DMS114 treated with DMSO at 0.1 percent for 48 hours (cell line): ENCODE data around the gene POLR2J.
"Not testable (repeated sequence)": the region's sequence is repeated elsewhere in the genome, so short reads cannot be mapped to it uniquely, and the experiment has no call there.

Source experiments
- DNase-seq: peaks from one replicate; lab custom pipeline; 2025; ENCODE audit not compliant: unreplicated experiment; lab: John Stamatoyannopoulos, UW

The POLR2J gene

DNA sequence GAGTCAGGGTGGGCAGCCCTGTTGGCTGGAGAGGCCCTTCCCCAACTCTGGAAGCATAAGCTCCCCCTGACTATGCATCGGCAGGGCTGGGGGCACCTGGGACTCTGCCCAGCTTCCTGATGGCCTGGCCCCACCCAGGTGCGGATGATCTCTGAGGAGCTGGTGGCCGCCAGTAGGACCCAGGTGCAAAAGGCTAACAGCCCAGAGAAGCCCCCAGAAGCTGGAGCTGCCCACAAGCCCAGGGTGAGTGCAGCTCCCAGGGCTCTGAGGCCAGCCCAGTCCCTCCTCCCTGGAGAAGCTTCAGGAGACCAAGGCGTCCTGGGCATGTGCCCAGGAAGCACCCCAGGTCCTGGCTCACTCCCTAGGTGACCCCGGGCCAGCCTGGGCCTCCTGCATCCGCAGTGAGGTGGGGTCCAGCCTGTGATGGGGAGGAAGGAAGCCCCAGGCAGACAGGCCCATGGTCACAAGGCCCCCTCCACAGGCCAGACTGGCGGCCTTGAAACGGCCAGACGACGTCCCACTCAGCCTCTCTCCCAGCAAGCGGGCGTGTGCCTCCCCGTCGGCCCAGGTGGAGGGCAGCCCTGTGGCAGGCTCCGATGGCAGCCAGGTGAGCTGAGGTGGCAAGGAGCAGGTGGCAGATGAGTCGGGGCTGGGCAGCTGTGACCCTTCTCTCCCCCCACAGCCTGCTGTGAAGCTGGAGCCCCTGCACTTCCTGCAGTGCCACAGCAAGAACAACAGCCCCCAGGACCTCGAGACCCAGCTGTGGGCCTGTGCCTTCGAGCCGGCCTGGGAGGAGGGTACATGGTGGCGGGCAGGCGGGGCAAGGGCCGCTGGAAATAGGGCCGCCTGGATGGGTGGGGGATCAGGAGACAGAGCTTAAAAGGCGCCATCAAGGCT lies 10.9 kb downstream of the POLR2J start:
- no peak for DNase-seq

DNA sequence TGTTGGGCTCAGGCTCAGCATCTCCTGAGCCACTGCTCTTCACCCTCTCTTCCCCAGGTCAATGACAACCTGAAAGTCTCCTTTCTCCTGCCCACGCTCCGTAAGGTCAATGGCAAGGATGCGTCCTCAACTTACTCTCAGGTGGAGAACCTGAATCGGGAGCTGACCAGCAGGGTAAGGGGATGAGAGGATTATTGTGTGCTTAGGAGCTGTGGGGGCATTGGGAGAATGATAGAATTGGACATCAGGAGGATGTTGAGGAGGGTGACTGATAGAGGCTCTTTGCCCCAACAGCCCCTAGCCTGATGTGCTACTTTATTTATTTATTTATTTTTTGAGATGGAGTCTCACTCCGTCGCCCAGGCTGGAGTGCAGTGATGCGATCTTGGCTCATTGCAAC lies 12.6 kb downstream of the POLR2J start:
- no peak for DNase-seq

DNA sequence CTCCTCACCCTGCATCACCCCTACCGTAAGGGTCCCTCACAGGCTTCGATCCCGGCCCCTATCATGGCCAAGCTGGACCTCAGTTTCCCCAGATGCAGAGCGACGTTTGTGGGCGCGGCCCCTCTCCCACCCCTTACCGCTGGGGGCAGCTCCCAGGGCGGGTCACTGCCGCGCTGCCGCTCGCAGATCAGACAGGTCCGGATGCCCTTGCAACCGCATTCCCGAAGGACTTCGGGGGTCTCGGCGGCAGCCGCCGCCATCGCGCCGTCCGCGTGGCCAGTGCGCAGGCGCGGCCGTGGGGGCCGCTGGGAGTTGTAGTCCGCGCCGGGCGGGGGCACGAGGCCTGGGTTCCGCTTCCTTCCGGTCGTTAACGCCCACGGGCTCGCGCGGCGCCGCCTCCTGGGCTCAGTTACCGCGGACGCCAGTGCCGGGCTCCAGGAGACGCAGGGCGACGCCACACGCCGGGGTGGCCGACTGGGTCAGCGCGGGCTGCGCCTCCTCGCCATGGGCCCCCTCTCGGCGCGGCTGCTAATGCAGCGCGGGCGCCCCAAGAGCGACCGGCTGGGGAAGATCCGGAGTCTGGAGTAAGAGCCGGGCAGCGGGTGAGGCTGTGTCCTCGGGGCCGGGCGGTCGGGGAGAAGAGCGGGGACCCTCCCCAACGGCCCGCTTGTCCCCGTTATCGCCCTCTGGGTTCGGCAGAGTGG lies 14.0 kb downstream of the POLR2J start, which contains the start of the genes ALKBH4 and LRWD1:
ALKBH4 (minus strand) TSS at position 287 of the 704 bp plus-strand sequence; CDS start at position 260, 27 bp downstream.
LRWD1 (plus strand) TSS at position 408 of the 704 bp plus-strand sequence; CDS start at position 505, 97 bp downstream.
- DNase-seq: peak; percentile 72

DNA sequence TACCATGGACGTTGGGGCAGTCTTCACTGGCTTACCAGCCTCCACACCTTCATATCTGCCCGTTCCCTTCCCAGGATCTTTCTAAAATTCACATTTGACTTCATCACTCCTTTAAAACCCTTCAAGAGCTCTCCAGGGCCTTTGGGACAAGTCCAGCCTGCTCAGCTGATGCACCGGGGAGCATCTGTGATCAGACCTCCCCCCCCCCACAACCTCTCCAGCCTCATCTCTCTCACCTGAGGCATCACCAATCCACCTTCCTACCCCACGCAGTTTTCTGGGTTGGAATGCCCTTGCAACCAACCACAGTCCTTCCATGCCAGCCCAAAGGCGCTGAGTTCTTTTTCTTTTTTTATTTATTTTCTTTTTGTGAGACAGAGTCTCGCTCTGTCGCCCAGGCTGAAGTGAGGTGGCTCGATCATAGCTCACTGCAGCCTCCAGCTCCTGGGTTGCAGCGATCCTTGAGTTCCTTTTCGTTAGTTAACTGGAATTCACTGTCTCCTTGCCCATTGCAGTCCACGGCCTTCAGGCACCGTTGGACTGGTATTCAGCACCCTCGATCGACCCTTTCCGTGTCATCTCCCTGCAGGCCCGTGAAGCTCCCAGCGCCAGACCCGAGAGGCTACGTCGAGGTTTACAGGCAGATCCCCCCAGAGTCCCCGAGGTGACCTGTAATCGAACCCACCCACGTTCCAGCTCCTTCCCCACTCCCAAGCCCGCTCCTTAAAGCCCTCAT lies 14.7 kb downstream of the POLR2J start:
- no peak for DNase-seq

DNA sequence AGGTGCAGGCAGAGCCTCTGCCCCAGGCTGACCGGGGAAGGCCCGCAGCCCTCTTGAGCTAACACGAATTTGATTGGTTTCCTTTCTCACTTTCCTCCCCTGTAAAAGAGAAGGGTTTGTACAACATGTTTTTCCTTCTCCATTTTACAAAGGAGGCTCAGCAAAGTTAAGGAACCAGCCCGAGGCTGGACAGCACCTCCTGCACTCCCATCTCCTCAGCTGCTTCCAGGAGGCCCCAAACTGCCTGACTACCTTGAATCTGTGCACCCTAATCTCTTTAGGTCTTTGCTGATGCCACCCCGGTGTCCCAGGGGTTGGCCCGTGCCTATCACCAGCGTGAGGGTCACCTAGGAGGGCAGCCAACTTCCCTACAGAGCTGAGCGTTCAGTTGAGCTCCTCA lies 18.3 kb downstream of the POLR2J start:
- no peak for DNase-seq

DNA sequence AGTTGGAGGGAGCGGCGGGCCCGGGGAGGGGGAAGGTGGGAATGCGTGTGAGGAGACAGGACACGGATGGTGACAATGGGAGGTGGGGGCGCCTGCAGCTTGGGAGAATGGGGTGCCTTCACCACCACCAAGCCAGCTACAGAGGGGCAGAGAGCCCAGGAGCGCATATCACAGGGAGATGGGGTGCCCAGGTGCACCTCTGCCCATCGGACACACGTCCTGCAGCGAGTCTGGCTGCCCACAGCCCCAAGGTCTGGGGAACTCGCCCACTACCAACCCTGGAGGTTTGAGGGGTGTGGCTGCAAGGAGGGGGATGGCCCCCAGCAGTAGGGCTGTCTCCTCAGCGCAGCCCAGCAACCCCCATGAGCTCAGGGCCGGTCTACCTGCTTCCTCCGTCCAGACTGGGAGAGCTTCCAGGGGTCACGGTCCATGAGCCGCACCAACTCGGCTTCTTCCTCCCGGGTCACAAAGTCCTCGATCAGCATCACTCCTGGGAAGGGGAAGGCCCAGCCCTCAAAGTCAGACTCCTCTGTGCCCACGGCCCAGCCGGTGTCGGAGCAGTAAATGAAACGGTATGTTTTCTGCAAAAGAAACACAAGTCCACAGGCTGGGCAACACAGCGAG lies 19.4 kb downstream of the POLR2J start:
- DNase-seq: no peak

DNA sequence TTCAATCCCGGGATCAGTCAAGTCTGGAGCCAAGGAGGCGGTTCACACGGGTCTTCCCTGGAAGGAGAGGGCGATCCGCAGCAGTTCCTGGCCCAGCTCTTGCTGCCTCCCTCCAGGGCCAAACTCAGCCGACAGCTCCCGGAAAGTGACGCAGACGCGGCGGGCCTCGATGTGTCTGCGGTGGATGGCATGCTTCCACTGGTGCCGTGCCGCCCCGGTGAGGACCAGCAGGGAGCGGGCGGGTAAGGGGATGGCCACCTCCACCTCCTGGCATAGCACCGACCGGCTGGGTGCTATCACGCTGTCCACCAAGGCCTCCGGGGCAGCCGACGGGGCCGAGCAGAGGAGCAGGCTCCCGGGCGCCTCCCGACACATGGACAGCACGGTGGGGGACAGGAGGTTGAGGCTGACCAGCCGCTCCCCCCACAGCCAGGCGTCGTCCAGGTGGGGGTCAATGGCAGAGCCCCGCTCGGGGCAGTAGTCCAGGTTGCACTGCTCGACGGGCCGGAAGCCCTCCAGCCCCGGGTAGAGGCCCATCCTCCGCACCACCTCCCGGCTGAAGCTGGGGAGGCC lies 21.3 kb downstream of the POLR2J start:
- DNase-seq: no peak

DNA sequence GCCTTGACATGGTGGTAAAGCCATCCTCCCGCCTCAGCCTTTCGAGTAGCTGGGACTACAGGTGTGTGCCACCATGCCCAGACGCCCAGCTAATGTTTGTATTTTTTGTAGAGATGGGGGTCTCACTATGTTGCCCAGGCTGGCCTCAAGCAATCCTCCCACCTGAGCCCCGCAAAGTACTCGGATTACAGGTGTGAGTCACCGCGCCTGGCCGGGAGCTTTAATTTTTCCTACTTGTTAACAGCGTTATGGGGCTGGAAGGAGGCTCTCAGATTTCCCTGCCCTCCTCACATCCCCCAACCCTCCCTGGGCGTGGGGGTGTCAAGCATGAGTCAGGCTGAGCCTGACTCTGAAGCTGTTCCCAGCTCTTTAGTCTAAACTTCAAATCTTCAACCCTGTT lies 22.4 kb downstream of the POLR2J start:
- DNase-seq: no peak

DNA sequence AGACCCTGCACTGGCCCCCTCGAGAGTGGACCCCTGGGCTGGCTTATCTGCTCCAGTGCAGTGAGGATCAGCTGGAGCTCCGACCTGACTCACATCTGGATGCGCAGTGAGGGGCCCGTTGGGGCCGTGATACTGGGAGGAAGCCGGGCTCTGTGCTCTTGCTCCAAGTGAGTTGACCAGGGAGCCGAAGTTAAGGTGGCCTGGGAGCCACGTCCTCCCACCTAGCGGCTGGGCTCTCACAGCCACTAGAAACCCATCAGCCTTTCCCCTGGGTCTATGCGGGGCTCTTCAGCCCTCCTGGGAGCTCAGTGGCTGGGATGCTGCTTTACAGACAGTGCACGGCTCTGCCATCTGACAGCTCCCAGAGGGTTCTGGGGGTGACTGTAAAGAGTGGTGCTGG lies 23.1 kb downstream of the POLR2J start:
- DNase-seq: no peak

DNA sequence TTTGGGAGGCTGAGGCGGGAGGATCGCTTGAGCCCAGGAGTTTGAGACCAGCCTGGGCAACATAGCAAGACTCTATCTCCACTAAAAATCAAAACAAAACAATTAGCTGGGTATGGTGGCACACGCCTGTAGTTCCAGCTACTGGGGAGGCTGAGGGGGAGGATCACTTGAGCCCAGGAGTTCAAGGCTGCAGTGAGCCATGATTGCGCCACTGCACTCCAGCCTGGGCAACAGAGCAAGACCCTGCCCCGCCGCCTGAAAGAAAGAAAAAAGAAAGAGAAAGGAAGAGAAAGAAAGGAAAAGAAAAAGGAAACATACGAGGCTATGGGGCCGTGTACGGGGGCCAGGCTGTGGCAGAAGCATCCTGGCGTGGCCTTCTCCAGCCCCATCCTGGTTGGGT lies 23.8 kb downstream of the POLR2J start:
- not testable (repeated sequence) for DNase-seq

DNA sequence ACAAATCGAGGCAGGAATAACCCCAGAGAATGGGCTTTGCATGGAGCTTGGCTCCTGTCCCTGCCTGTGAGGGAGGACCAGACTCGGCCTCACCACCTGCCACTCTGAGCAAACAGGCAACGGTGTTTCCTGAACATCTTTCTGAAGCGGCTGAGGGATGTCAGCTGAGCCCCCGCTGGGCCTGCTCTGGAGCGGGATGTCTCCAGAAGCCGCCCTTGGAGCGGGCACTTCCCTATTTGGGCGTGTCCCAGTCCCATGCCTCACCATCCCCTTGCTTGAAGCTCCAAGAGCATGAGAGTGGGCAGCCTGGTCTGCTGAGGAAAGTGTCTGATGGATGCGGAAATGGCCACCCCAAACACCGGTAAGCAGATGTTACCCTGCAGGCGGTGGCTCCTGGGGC lies 24.3 kb downstream of the POLR2J start:
- no peak for DNase-seq

DNA sequence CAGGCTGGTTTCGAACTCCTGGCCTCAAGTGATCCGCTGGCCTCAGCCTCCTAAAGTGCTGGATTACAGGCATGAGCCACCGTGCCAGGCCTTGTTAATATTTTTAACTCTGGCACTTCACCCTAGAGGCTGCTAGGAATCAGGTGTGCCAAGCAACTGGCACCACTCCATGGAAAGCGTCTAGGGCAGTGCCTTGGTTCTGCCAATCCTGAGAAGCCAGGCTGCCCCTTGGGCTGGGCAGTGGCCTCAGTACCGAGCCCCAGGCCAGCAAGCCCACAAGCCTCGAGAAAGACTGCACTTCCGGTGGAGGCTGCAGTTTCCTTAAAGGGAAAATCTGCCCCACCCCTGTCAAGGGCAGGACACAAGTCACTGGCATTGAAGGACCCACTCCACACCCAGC lies 25.4 kb downstream of the POLR2J start:
- no peak for DNase-seq

DNA sequence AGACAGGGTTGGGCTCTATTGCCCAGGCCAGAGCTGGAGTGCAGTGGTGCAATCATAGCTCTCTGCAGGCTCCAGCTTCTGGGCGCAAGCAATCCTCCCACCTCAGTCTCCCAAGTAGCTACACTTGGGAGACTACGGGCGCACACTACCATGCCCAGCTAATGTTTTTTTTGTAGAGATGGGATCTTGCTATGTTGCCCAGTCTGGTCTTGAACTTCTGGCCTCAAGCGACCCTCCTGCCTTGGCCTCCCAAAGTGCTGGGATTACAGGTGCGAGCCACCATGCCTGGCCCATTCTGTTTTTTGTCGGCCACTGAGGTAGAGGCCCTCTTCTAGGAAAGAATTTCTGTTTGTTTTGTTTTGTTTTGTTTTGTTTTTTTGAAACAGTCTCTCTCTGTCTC lies 26.3 kb downstream of the POLR2J start:
- DNase-seq: no peak

DNA sequence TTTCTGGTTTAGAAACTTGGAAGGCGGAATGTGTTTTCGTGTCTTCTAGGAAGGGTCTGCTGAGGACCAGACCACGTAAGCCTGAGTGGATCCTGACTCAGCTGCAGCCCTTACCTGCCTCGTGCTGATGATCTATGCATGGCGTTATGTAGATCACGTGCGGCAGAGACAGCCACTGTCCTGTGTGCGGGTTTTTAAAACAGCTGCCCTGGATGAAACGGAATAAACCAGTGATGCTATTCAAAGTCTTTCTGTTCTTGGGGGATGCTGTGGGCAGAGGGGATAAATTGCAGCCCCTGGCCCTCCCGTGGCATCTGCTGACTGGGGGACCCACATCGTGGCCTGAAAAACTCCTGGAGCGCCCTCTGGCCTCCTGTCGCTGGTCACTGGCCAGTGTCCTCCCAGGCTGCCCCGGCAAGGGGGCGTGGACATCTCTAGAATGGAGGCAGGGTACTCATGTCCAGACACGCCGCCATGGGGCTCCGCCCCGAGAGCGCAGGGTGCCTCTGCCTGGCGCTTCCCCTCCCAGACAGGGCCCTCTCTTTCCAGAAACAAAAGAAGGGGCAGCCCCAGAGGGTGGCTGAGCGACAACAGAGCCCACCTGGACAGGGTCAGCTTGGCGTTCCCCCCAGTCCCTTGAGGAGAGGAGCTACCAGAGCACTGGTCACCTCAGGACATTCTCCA lies 27.2 kb downstream of the POLR2J start:
- no peak for DNase-seq

DNA sequence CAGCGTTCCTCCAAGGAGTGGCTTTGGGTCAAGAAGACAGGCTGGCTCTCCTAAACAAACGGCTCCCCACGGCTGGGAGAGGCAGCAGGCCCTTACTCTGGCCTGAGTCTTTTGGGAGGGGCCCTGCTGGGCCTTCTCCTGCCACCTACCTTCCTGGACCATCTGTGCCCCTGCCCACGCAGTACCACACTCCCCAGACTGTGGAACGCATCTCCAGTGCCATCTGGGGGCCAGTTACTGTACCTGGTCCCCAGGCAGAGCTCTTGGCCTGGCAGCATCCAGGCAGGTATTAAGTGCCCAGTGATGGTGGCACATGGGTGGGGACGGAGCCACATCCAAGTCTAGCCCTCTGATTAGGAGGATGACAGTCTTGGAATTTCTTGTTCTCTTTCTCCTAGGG lies 28.5 kb downstream of the POLR2J start:
- no peak for DNase-seq

DNA sequence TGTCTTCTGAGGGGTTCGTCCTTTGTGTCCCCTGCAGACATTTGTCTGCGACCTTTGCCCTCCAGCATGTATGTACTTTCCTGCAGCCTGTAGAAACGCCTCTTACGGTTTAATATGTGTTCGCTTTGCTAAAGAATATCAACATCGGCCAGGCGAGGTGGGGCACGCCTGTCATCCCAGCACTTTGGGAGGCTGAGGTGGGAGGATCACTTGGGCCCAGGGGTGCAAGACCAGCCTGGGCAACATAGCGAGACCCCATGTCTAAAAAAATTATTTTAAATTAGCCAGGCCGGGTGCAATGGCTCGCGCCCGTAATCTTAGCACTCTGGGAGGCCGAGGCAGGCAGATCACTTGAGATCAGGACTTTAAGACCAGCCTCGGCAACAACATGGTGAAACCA lies 29.6 kb downstream of the POLR2J start:
- no peak for DNase-seq

DNA sequence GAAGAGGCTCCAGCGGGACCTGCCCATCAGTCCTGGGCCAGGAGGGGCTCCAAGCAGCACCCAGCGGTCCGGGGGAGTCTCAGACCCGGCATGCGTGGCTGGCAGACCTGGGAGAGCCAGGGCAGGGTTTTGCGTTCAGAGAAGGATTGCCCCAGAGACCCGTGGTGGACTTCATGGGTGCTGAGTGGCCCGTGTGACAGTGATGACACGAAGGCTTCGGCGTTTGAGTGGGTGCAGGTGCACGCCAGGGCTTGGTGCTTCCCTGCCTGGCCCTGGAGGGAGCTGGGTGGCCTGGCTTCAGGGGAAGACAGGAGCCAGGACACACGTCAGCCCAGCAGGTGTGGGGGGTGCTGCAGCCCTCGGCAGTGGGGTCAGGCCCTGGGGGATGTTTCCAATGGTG lies 31.4 kb downstream of the POLR2J start:
- no peak for DNase-seq

DNA sequence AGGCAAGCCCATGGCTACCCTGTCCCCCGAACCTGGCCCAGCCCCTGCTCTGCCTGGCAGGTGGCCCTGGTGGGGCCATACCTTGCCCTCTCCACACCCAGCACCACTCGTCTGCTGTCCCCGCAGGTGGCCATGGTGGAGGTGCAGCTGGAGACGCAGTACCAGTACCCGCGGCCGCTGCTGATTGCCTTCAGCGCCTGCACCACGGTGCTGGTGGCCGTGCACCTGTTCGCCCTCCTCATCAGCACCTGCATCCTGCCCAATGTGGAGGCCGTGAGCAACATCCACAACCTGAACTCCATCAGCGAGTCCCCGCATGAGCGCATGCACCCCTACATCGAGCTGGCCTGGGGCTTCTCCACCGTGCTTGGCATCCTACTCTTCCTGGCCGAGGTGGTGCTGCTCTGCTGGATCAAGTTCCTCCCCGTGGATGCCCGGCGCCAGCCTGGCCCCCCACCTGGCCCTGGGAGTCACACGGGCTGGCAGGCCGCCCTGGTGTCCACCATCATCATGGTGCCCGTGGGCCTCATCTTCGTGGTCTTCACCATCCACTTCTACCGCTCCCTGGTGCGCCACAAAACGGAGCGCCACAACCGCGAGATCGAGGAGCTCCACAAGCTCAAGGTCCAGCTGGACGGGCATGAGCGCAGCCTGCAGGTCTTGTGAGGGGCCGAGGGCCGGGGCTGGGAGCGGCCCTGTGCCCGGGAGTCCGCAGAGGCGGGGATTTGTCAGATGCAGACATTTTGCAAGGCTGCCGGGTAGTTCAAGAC lies 32.1 kb downstream of the POLR2J start:
- DNase-seq: no peak

DNA sequence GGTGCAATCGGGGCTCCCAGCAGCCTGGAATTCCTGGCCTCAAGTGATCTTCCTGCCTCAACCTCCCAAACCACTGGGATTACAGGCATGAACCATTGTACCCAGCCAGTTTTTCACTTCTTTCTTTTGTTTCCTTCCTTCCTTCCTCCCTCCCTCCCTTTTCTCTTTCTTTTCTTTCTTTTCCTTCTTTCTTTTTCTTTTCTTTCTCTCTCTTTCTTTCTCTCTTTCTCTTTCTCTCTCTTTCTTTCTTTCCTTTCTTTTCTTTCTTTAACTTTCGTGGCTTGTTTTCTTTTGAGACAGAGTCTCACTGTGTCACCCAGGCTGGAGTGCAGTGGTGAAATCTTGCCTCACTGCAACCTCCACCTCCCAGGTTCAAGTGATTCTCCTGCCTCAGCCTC lies 33.0 kb downstream of the POLR2J start:
- no peak for DNase-seq
